Bronchial epithelial cell (primary cell): Measurements from ENCODE around the gene CPB1. TPM values are rescaled to one million over a fixed set of nuclear protein-coding genes. Genes with fewer than 3 reads are reported as not detected.
A peak's percentile ranks its signal among the peaks of the same experiment; 100 is the strongest.
"Not testable (repeated sequence)": the region's sequence is repeated elsewhere in the genome, so short reads cannot be mapped to it uniquely, and the experiment has no call there.

ENCODE experiments used
- DNase-seq: peaks from one replicate; pipeline ENCODE4 v3.0.0-alpha.2; 2010; ENCODE audit warnings: low read depth
- FAIRE-seq: peaks from 2 replicates; lab custom pipeline; 2011; peaks lifted over from hg19 to GRCh38; lab: Jason Lieb, UNC
- H3K27me3 ChIP-seq: 2 replicates; pipeline ENCODE4 v1.5.1; 2011; ENCODE audit warnings: low read length; ENCODE audit not compliant: control insufficient read depth, insufficient read depth
- H3K36me3 ChIP-seq: 2 replicates; pipeline ENCODE4 v1.5.1; 2011; ENCODE audit warnings: low read length; ENCODE audit not compliant: control insufficient read depth, insufficient read depth
- H3K4me3 ChIP-seq: 2 replicates; pipeline ENCODE4 v1.5.1; 2011; ENCODE audit warnings: mild to moderate bottlenecking, low read depth, low read length, control low read depth
- CTCF ChIP-seq: IDR thresholded peaks from 2 replicates; pipeline ENCODE4 v1.5.1; 2011; ENCODE audit warnings: mild to moderate bottlenecking, moderate library complexity, low read length, control low read depth, inconsistent platforms; ENCODE audit not compliant: insufficient read depth, severe bottlenecking
- total RNA-seq: library from RNA; depleted of rRNA; stranded (reverse); fragments of >200 nt; gene quantifications from 2 replicates; pipeline ENCODE4 v1.2.1, GENCODE V29; 2014

Gene CPB1
- not detected in 2 replicates for total RNA-seq

GRCh38 chr3:148827585-148827984 lies at the start of gene CPB1:
CPB1 (plus strand) TSS chr3:148827811; CDS start chr3:148827824, 13 bp downstream.
- FAIRE-seq: no peak
- no peak for TF ChIP-seq CTCF

GRCh38 chr3:148778926-148779325 lies 48.7 kb upstream of the CPB1 start:
- Histone ChIP-seq H3K4me3 (no peak overlapping the region), H3K27me3 (no peaks in the 10 kb centered on the region), H3K36me3 (no peaks in the 10 kb centered on the region)
- no peak for FAIRE-seq
- no peak for TF ChIP-seq CTCF
- DNase-seq: no peak

More at GRCh38 chr3:148827585-148827984, at the start of gene CPB1:
- no peaks in the 10 kb centered on the region for H3K27me3 ChIP-seq
- no peaks in the 10 kb centered on the region for H3K36me3 ChIP-seq
- no peak for DNase-seq
- H3K4me3 ChIP-seq: no peak within 1 kb of the TSS

GRCh38 chr3:148785026-148785425 lies 42.6 kb upstream of the CPB1 start:
- not testable (repeated sequence) for H3K36me3 ChIP-seq, DNase-seq, H3K4me3 ChIP-seq, FAIRE-seq, H3K27me3 ChIP-seq

GRCh38 chr3:148786159-148786558 lies 41.5 kb upstream of the CPB1 start:
- not testable (repeated sequence) for H3K4me3 ChIP-seq, FAIRE-seq, H3K27me3 ChIP-seq, DNase-seq, H3K36me3 ChIP-seq

- no peak for TF ChIP-seq CTCF
- no peak overlapping the region for H3K4me3 ChIP-seq
- H3K27me3 ChIP-seq: no peaks in the 10 kb centered on the region
- DNase-seq: no peak
- FAIRE-seq: no peak
- H3K36me3 ChIP-seq: no peaks in the 10 kb centered on the region
Measured at GRCh38 chr3:148789146-148789545, 38.5 kb upstream of the CPB1 start.

GRCh38 chr3:148789906-148790305 lies 37.7 kb upstream of the CPB1 start:
- no peak for TF ChIP-seq CTCF
- Histone ChIP-seq H3K4me3 (no peak overlapping the region), H3K36me3 (no peaks in the 10 kb centered on the region), H3K27me3 (no peaks in the 10 kb centered on the region)
- FAIRE-seq (peak; percentile 23), DNase-seq (no peak)

- no peak for DNase-seq
- Histone ChIP-seq H3K27me3 (no peaks in the 10 kb centered on the region), H3K36me3 (no peaks in the 10 kb centered on the region), H3K4me3 (no peak overlapping the region)
- no peak for TF ChIP-seq CTCF
- FAIRE-seq: no peak
Measured at GRCh38 chr3:148790370-148790769, 37.2 kb upstream of the CPB1 start.
